Superior temporal gyrus (tissue), 1 donor: ENCODE results near the gene CADM1.

Experiments
- DNase-seq: peaks from one replicate; pipeline ENCODE4 v3.0.0-alpha.2; 2016; ENCODE audit errors: extremely low spot score

Gene CADM1

GRCh38 chr11:115207166-115207591 is 297.0 kb downstream of the CADM1 start:
- no peak for DNase-seq

DNA sequence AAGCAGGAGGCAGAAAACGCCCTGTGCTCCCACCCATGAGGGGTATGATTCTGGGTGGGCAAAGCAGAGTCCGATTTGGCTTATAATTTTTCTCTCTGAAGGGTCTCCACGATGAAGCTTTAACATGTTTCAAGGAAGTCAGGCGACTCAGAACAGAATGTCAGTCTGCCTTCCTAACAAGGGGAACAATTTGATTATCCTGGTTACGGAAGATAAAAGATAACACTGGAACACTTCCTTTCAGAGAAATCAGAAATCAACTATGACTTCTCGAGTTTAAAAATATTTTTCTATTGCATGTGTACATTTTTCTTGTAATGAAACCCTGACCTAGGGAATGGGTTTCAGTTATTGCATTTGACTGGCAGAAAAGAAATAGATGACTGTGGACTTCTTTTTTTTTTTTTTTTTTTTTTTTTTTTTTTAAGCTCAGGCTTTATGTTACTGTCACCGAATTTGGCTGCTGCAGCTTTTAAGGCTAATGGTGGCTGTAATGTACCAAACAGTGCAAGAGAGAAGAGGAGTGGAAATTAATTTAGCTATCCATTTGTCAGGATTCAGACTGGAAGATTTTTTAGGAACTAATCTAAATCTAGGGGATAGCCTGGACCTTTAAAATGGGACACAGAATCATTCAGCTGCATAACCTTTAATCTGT is 297.7 kb downstream of the CADM1 start:
- no peak for DNase-seq

DNA sequence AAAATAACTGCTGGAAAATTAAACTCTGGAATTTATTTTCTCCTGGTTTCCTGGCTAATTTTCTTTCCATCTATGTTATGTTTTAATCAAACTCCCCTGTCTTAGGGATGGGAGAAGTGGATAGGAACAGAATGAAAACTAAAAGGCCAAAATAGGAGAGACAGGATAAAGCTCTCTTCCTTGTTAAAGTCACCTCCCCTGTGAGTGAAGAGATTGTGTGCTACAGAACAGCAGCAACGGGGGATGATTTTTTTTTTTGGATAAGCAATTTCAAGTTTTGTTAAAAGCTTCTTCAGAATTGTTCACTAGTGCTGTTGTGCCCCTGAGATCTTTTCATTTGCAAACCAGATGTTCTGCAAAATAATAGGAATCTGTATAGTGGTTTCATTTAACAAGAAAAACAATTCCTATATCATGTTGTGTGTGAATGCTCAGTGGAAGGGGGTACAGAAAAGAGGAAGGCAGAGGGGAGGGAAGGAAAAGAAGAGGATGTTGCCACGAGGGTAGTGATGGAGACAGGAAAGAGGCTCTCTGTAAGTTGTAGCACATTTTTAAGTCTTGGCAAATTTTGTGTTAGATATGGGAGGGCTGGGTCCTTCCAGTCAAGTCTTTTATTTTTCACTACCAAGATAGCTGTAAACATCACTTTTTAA is 301.2 kb downstream of the CADM1 start:
- DNase-seq = no peak

- no peak for DNase-seq
These were observed 302.1 kb downstream of the CADM1 start for GRCh38 chr11:115202074-115202473.

- no peak for DNase-seq
These were observed 303.0 kb downstream of the CADM1 start for GRCh38 chr11:115201111-115201792.

- no peak for DNase-seq
These were observed 304.6 kb downstream of the CADM1 start for GRCh38 chr11:115199481-115200069.

- DNase-seq = no peak
These were observed 305.9 kb downstream of the CADM1 start for GRCh38 chr11:115198321-115198741.

DNA sequence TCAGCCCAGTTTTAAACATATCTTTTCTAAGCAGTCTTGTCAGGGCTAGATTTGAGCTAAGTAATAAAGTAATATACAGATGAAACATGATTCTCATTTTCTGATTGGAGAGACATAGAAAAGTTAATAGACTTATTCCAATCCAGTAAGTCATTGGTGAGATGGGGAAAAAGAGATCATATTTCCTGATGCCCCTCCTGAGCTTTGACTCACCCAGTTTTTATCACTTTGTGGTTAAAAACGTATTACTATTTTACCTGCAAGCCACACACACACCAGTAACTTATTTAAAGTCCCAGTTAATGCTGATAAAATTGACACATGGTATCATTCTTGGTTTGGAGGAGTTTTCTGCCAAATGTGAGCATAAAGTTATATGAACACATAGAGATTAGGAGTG is 306.8 kb downstream of the CADM1 start:
- DNase-seq = no peak

GRCh38 chr11:115197031-115197430 is 307.2 kb downstream of the CADM1 start:
- no peak for DNase-seq

GRCh38 chr11:115194802-115195110 is 309.5 kb downstream of the CADM1 start:
- no peak for DNase-seq

GRCh38 chr11:115193914-115194801 is 310.1 kb downstream of the CADM1 start:
- no peak for DNase-seq

DNA sequence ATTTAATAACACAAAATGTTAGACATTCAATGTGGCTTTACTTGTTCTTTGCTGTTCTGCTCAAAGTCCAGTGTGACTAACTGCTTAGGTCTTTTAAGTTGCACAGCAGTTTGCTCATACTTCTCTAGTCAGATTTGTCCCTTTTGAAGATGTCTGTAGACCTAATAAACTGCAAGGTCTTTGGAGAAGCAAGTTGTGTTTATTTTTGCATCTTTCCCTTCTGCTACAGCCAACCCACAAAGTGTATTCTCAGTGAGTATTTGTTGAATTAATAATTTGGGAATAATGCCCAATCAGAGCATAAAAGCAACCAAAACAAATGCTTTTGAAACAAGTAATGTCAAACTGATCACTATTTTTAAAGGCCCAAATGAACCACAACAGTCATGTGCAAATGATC is 312.5 kb downstream of the CADM1 start:
- DNase-seq = no peak

GRCh38 chr11:115190196-115190595 is 314.0 kb downstream of the CADM1 start:
- no peak for DNase-seq

DNA sequence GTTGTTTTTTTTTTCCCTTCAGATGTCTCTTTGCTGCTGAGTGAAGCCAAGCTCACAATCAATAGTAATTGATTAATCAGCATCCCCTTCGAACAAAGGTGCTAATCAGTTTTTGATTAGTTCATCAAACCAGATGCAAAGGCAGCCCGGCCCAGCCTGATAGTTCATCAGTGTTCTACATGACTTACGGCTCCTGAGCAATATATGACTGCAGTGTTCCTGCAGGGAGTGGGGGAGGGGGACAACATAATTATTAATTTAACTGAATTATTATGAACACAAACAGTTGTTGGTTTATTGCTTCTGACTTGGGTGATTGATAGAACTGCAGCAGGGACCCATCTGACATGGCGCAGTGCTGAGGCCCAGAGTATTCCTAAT is 315.3 kb downstream of the CADM1 start:
- DNase-seq = no peak

DNA sequence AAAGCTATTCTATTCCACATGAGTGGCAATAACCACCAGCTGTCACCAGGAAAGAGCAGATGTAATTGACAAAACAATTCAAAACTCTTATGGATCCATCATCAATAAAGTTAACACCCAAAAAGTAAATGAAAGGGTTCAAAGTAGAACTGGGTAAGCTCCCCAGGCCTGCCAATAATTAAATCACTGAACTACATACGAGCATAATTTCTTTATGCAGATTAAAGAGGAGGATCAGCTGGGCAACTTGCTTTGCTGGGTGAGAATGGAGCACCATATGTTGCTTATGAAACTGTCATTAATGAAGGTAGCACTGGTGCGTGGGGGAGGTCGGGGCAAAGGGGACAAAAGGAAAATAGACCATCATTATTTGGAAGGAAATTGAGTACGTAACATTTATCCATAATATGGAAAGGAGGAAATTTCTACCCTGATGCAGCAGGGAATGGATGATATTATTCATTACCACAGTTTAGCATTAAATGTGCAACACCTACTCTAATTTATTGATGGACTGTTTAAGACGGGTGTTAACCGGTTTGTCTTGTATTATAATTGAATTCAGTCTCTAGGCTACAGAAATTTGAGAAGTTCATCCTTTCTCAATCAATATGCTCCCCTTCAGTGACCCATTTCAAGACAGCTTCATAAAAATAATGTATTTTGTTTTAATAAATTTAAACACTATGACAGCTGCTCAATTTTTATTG is 315.9 kb downstream of the CADM1 start:
- DNase-seq = no peak

DNA sequence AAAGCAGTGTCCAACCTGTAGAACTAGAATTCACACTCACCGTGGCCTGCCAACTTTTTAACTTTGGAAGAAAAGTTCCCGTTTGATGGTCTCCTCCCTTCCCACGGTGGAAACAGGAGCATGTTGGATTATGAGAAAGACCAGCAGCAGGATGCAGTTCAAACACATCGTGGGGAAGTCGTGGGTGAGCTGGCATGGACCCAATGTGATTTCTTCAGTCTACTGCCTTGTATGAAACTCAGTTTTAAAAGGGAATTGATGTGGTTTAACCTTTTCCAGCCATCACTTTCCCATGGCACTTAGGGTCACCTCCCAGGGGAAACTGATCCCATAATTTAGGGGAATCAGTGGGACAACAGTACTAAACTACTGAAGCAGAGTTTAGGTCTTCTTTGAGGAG is 318.3 kb downstream of the CADM1 start:
- DNase-seq = no peak

DNA sequence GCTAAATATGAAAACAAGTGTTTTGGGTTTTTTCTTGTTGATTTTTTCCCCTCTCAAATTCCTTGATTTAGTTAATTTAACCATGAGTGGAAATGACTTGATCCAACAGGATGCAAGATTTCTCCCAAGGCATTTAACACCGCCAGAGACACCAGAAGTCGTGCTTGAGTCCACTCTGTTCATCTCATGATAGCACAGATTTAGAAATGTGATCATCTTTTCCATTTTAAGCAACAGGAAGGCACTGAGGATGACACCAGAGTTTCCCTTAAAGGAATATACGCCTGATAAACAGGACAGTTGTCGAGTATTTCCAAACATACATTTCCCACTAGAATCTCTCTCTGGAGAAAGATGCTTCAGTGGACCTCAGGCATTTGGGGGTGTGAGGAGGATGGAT is 318.7 kb downstream of the CADM1 start:
- no peak for DNase-seq

DNA sequence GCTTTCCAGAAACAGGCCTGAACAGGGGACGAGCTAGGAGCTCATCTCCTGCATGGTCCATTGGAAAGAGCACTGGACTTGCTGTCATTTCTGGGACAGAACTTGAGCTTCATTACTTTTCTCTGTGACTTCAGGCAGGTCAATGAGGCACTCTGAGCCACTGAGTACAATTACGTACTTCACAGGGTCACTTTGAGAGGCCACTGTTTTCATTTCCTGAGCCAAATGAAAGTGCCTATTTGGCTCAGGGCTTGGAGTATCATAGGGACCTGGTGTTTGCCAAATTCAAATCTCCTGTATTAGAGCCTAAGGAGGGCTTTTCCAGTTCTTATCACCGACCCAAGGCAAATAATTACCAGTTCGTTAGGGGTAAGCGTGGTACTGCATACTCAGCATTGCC is 319.3 kb downstream of the CADM1 start:
- DNase-seq = no peak

- no peak for DNase-seq
These were observed 320.4 kb downstream of the CADM1 start for GRCh38 chr11:115183830-115184229.

GRCh38 chr11:115183136-115183535 is 321.1 kb downstream of the CADM1 start:
- no peak for DNase-seq

- no peak for DNase-seq
These were observed 321.8 kb downstream of the CADM1 start for GRCh38 chr11:115182282-115182955.
